Loucy (cell line): Measurements from ENCODE around the gene KTI12.

Experiments
- H2AFZ ChIP-seq: fragments of 200-600 bp; sonication (generic); 2 replicates; pipeline ENCODE4 v1.6.0; 2016; ENCODE audit warnings: antibody characterized with exemption, mild to moderate bottlenecking, low read length, moderate library complexity
- H3F3A ChIP-seq: fragments of 200-600 bp; 2 replicates; pipeline ENCODE4 v1.6.0; 2016; ENCODE audit warnings: antibody characterized with exemption, low read depth, mild to moderate bottlenecking
- H3K27me3 ChIP-seq: fragments of 200-600 bp; sonication (generic); 2 replicates; pipeline ENCODE4 v1.6.1; 2014; ENCODE audit warnings: low read length, mild to moderate bottlenecking; ENCODE audit not compliant: insufficient read depth, poor library complexity, severe bottlenecking
- H3K36me3 ChIP-seq: fragments of 200-600 bp; sonication (generic); 2 replicates; pipeline ENCODE4 v1.6.1; 2016; ENCODE audit warnings: low read length; ENCODE audit not compliant: insufficient read depth
- H3K4me1 ChIP-seq: fragments of 200-600 bp; sonication (generic); 2 replicates; pipeline ENCODE4 v1.5.1; 2014; ENCODE audit warnings: low read length, mild to moderate bottlenecking; ENCODE audit not compliant: insufficient read depth, poor library complexity, severe bottlenecking
- H3K4me2 ChIP-seq: fragments of 200-600 bp; sonication (generic); 2 replicates; pipeline ENCODE4 v1.6.0; 2014; ENCODE audit warnings: antibody characterized with exemption, low read length, low read depth, mild to moderate bottlenecking; ENCODE audit not compliant: poor library complexity, severe bottlenecking
- H3K4me3 ChIP-seq: fragments of 200-600 bp; sonication (generic); 2 replicates; pipeline ENCODE4 v1.5.1; 2014; ENCODE audit warnings: low read length, mild to moderate bottlenecking, mixed read lengths; ENCODE audit not compliant: poor library complexity, severe bottlenecking
- H3K79me2 ChIP-seq: fragments of 200-600 bp; sonication (generic); 2 replicates; pipeline ENCODE4 v1.6.1; 2014; ENCODE audit warnings: low read length; ENCODE audit not compliant: insufficient read depth
- H3K9ac ChIP-seq: fragments of 200-600 bp; sonication (generic); 2 replicates; pipeline ENCODE4 v1.6.0; 2014; ENCODE audit warnings: mild to moderate bottlenecking, low read depth, low read length, moderate library complexity; ENCODE audit not compliant: poor library complexity, severe bottlenecking
- H3K9me2 ChIP-seq: fragments of 200-600 bp; sonication (generic); replicated peaks from 2 replicates; pipeline ENCODE4 v1.6.1; 2016; ENCODE audit warnings: low read depth, low read length, mixed read lengths
- H3K9me3 ChIP-seq: fragments of 200-600 bp; sonication (generic); 2 replicates; pipeline ENCODE4 v1.6.1; 2014; ENCODE audit warnings: mild to moderate bottlenecking, antibody characterized with exemption, low read length, low read depth; ENCODE audit not compliant: insufficient read depth
- H4K20me1 ChIP-seq: fragments of 200-600 bp; sonication (generic); 2 replicates; pipeline ENCODE4 v1.6.0; 2014; ENCODE audit warnings: antibody characterized with exemption, low read length, mild to moderate bottlenecking; ENCODE audit not compliant: insufficient read depth, poor library complexity, severe bottlenecking
- CTCF ChIP-seq: fragments of 200-600 bp; sonication (generic); conservative IDR thresholded peaks from 2 replicates; pipeline ENCODE4 v1.5.1; 2014; ENCODE audit warnings: mild to moderate bottlenecking, antibody characterized with exemption, low read length
- EZH2phosphoT487 ChIP-seq: fragments of 200-600 bp; IDR thresholded peaks from 2 replicates; pipeline ENCODE4 v1.6.1; 2018; ENCODE audit warnings: antibody characterized with exemption, mild to moderate bottlenecking, moderate library complexity, borderline replicate concordance

The KTI12 gene

GRCh38 chr1:52056163-52056936 lies 22.7 kb upstream of the KTI12 start, which contains the start of gene BTF3L4:
TSS of gene BTF3L4 (plus strand) at chr1:52056295. CDS start at chr1:52059848, 3,553 bp downstream.
- peaks cover 12% of the 10 kb centered on the region; the same call in 1 of the 2 replicates for H3K36me3 ChIP-seq
- H3K27me3 ChIP-seq = no peaks in the 10 kb centered on the region
- H4K20me1 ChIP-seq = peaks cover 60% of the 10 kb centered on the region
- peaks cover 51% of the 10 kb centered on the region for H3K4me1 ChIP-seq
- H3K9me2 ChIP-seq = no peaks in the 10 kb centered on the region
- H3K9ac ChIP-seq = peak within 1 kb of the TSS; percentile 91
- TF ChIP-seq CTCF (no peak), EZH2phosphoT487 (no peak)
- no peaks in the 10 kb centered on the region for H3F3A ChIP-seq
- peak within 1 kb of the TSS; percentile 86 for H3K4me3 ChIP-seq
- peak within 1 kb of the TSS; percentile 96 for H3K4me2 ChIP-seq
- H3K79me2 ChIP-seq = peaks cover 94% of the 10 kb centered on the region
- no peaks in the 10 kb centered on the region for H3K9me3 ChIP-seq
- peak within 1 kb of the TSS; percentile 69 for H2AFZ ChIP-seq

- Histone ChIP-seq H3K4me1 (peaks cover 50% of the 10 kb centered on the region), H4K20me1 (peaks cover 56% of the 10 kb centered on the region), H3K36me3 (peaks cover 9% of the 10 kb centered on the region; the same call in 1 of the 2 replicates), H3K9me2 (no peaks in the 10 kb centered on the region), H3F3A (no peaks in the 10 kb centered on the region), H2AFZ (peak overlapping the region; percentile 65), H3K9ac (peak overlapping the region; percentile 91), H3K27me3 (no peaks in the 10 kb centered on the region), H3K9me3 (no peaks in the 10 kb centered on the region), H3K4me2 (peak overlapping the region; percentile 96), H3K79me2 (peaks cover 93% of the 10 kb centered on the region), H3K4me3 (peak overlapping the region; percentile 86)
- no peak for TF ChIP-seq CTCF
- no peak for TF ChIP-seq EZH2phosphoT487
Measured at GRCh38 chr1:52055866-52056162, 22.2 kb upstream of the KTI12 start.

- Histone ChIP-seq H3K4me1 (peaks cover 44% of the 10 kb centered on the region), H4K20me1 (peaks cover 51% of the 10 kb centered on the region), H3K4me2 (peak within 1 kb of the TSS; percentile 96), H3K9me3 (no peaks in the 10 kb centered on the region), H3K4me3 (peak within 1 kb of the TSS; percentile 86), H3K9ac (peak within 1 kb of the TSS; percentile 91), H3F3A (no peaks in the 10 kb centered on the region), H2AFZ (peak within 1 kb of the TSS; percentile 65), H3K36me3 (peaks cover 3% of the 10 kb centered on the region; the same call in 1 of the 2 replicates), H3K27me3 (no peaks in the 10 kb centered on the region), H3K9me2 (no peaks in the 10 kb centered on the region), H3K79me2 (peaks cover 92% of the 10 kb centered on the region)
- TF ChIP-seq EZH2phosphoT487 (no peak), CTCF (no peak)
Measured at GRCh38 chr1:52055066-52055865, 21.7 kb upstream of the KTI12 start, which contains the start of gene TXNDC12. TSS of gene TXNDC12 (minus strand) at chr1:52055191. CDS start at chr1:52055096, 95 bp downstream.
